ENCODE data around the gene FBLN1. TPM values are rescaled to one million over a fixed set of nuclear protein-coding genes. Genes with fewer than 3 reads are reported as not detected.

FBLN1 gene
- total and polyA plus RNA-seq, 9 of the 15 experiments (the other 6 are each of a cell fraction or from before 2014, with no cell fraction given), result 0.66 TPM; not detected in 8

DNA sequence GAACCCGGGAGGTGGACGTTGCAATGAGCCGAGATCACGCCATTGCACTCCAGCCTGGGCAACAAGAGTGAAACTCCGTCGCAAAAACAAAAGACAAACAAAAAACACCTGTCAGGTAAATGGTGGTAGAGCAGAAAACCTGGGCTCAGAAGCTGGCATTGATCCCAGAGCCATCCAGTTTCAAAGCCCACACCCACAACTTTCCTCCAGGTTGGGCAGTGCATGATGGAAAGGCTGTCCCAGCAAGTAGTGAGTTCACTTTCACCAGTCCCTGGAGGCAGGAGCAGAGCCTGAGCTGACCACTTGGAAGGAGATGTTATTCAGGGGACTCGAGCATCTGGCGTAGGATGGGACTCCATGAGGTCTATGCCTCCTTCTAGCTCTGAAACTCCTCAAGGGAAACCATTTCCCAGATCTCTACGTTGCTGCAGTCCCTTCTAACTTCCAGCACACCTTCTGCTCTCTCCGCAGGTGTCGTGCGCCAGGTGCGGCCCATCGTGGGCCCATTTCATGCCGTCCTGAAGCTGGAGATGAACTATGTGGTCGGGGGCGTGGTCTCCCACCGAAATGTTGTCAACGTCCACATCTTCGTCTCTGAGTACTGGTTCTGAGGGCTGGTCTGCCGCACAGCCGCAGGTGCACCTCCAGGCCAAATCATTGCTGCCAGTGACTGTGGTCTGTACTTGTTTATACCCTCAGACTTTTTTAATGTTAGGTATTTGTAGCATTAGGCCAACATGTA, 97.3 kb downstream of the FBLN1 start:
- intact Hi-C loops (cut with micrococcal nuclease), result no loop called here
- Histone ChIP-seq H3K4me2 (ENCODE audit: insufficient read depth, low read length) (no peak overlapping the region), H3K27me3 (ENCODE audit: control insufficient read depth in 2 of 2, insufficient read depth in 2 of 2, low read length in 2 of 2) (peaks cover 0 to 11% of the 10 kb centered on the region in 2 experiments; a peak in 2 of 5 replicates), H3K9me1 (ENCODE audit: control insufficient read depth, insufficient read depth, low read length) (no peaks in the 10 kb centered on the region), H3K79me2 (ENCODE audit: control insufficient read depth, insufficient read depth, low read length) (no peaks in the 10 kb centered on the region), H3K9ac (ENCODE audit: insufficient read depth in 1 of 2, low read depth in 2 of 2, low read length in 2 of 2) (no peak overlapping the region), H3K9me3 (replicated peaks; ENCODE audit: control insufficient read depth, insufficient read depth, low read depth, low read length) (no peaks in the 10 kb centered on the region), H3K4me1 (replicated peaks in 1 of 2; ENCODE audit: control insufficient read depth in 2 of 2, insufficient read depth in 2 of 2, low read length in 2 of 2) (peaks cover 9% of the 10 kb centered on the region in 2 experiments; a peak in 4 of 5 replicates), H3K27ac (ENCODE audit: extremely low read depth, low read depth, low read length) (no peak overlapping the region), H3K4me3 (no peak overlapping the region), H4K20me1 (replicated peaks; ENCODE audit: control insufficient read depth, insufficient read depth, low read length) (no peaks in the 10 kb centered on the region), H3K36me3 (ENCODE audit: control insufficient read depth, insufficient read depth, low read length) (no peaks in the 10 kb centered on the region), H2AFZ (ENCODE audit: low read depth, low read length) (no peak overlapping the region)
- POLR2A ChIA-PET, result interaction anchor here (1.7 kb wide), 1 partner anchor 17 kb away, joined by 3 read pairs; no protein-coding TSS in a partner anchor
- FAIRE-seq (no peak), DNase-seq (ENCODE audit: extremely low read depth in 1 of 4, low spot score in 3 of 4) (no peak), ATAC-seq (no peak)
- WGBS (ENCODE audit: insufficient coverage, low coverage, missing lambda C conversion rate), result 34% methylated on average over 19 of the region's 22 CpGs
- TF ChIP-seq, protein P1, sequence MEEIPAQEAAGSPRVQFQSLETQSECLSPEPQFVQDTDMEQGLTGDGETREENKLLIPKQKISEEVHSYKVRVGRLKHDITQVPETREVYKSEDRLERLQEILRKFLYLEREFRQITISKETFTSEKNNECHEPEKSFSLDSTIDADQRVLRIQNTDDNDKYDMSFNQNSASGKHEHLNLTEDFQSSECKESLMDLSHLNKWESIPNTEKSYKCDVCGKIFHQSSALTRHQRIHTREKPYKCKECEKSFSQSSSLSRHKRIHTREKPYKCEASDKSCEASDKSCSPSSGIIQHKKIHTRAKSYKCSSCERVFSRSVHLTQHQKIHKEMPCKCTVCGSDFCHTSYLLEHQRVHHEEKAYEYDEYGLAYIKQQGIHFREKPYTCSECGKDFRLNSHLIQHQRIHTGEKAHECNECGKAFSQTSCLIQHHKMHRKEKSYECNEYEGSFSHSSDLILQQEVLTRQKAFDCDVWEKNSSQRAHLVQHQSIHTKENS (CRISPR knock-in tag; IDR thresholded peaks at IDR 0.05), result no peak
- TF ChIP-seq, protein P2, sequence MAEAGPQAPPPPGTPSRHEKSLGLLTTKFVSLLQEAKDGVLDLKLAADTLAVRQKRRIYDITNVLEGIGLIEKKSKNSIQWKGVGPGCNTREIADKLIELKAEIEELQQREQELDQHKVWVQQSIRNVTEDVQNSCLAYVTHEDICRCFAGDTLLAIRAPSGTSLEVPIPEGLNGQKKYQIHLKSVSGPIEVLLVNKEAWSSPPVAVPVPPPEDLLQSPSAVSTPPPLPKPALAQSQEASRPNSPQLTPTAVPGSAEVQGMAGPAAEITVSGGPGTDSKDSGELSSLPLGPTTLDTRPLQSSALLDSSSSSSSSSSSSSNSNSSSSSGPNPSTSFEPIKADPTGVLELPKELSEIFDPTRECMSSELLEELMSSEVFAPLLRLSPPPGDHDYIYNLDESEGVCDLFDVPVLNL (CRISPR knock-in tag; IDR thresholded peaks at IDR 0.05; ENCODE audit: low read depth), result no peak
- TF ChIP-seq, protein P3, sequence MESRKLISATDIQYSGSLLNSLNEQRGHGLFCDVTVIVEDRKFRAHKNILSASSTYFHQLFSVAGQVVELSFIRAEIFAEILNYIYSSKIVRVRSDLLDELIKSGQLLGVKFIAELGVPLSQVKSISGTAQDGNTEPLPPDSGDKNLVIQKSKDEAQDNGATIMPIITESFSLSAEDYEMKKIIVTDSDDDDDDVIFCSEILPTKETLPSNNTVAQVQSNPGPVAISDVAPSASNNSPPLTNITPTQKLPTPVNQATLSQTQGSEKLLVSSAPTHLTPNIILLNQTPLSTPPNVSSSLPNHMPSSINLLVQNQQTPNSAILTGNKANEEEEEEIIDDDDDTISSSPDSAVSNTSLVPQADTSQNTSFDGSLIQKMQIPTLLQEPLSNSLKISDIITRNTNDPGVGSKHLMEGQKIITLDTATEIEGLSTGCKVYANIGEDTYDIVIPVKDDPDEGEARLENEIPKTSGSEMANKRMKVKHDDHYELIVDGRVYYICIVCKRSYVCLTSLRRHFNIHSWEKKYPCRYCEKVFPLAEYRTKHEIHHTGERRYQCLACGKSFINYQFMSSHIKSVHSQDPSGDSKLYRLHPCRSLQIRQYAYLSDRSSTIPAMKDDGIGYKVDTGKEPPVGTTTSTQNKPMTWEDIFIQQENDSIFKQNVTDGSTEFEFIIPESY (CRISPR knock-in tag; IDR thresholded peaks at IDR 0.05), result no peak
- TF ChIP-seq MEIS2 (IDR thresholded peaks at IDR 0.05; ENCODE audit: partially characterized antibody) (no peak), MYNN (IDR thresholded peaks at IDR 0.05) (no peak), MYNN (CRISPR knock-in tag; IDR thresholded peaks at IDR 0.05) (no peak), MTA1 (IDR thresholded peaks at IDR 0.05; ENCODE audit: borderline replicate concordance) (no peak), SAFB2 (IDR thresholded peaks at IDR 0.05; ENCODE audit: borderline replicate concordance, low read depth, low read length, severe bottlenecking) (no peak)
- TF ChIP-seq, protein P4, sequence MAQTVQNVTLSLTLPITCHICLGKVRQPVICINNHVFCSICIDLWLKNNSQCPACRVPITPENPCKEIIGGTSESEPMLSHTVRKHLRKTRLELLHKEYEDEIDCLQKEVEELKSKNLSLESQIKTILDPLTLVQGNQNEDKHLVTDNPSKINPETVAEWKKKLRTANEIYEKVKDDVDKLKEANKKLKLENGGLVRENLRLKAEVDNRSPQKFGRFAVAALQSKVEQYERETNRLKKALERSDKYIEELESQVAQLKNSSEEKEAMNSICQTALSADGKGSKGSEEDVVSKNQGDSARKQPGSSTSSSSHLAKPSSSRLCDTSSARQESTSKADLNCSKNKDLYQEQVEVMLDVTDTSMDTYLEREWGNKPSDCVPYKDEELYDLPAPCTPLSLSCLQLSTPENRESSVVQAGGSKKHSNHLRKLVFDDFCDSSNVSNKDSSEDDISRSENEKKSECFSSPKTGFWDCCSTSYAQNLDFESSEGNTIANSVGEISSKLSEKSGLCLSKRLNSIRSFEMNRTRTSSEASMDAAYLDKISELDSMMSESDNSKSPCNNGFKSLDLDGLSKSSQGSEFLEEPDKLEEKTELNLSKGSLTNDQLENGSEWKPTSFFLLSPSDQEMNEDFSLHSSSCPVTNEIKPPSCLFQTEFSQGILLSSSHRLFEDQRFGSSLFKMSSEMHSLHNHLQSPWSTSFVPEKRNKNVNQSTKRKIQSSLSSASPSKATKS (CRISPR knock-in tag; IDR thresholded peaks at IDR 0.05), result no peak
- TF ChIP-seq, protein P5, sequence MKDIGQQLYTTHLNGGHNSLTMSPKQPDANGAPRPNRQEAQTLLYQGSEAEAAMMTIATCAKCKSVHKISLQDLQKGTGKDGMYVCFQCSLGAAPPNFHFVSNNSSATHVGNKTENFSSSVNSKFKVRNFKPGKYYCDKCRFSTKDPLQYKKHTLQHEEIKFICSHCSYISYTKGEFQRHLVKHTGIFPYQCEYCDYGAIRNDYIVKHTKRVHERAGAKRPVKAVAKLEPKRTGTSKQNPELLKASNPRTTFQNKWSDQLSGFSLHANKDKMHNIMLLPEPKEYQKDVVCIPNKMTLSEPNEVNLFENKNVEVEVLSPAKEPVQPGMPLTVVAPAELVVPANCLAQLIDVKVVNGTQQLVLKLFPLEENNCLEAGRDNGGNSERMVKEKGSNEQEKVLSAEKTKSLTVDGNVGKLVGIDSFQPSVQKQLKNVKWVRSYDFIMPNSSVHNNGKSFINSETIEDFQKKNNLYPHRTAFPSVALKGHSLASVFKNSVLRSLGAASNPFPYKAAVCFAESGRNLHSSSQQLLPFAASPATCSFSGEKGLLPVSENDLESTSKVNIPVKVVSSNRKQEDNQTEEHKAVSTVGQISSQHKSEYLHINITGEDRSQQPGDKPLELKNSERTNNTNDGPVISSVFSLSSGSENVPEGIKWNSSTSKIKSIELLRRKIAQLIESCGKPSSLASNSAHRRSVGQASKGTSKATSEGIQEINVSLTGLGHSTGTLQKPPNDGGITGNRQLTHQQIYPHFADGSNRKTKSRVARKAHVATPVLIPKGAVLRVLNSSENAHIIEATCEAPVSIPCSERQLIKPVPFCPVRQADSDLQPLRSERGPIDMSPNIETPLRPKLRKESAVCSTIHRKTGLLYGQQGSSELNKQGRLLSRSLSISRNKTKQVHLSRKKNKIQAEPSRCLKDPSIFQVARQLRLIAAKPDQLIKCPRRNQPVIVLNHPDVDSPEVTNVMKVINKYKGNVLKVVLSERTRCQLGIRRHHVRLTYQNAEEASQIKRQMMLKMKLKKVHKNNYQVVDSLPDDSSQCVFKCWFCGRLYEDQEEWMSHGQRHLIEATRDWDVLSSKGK (CRISPR knock-in tag; IDR thresholded peaks at IDR 0.05), result no peak
- CTCF ChIA-PET (ENCODE audit: low intra/inter-chr PET ratio), result no interaction called here
- BruUV-seq (replicated peaks), result no TSS peak
- in situ Hi-C loops (cut with MboI), result no loop called here

Data from K562 (cell line).